Prostate gland (tissue), 2 donors: ENCODE data around the gene ISOC2. TPM values are rescaled to one million over a fixed set of nuclear protein-coding genes. Genes with fewer than 3 reads are reported as not detected.

Experiments used
- DNase-seq: peaks from one replicate; pipeline ENCODE4 v3.0.0-alpha.2; 2019; ENCODE audit warnings: low spot score
- H3K27ac ChIP-seq, 2 donors: fragments of 200-600 bp; sonication (generic); 2 replicates each; pipeline ENCODE4 v1.5.1; 2017 to 2019
- H3K27me3 ChIP-seq: fragments of 200-600 bp; sonication (generic); replicated peaks from 2 replicates; pipeline ENCODE4 v1.5.1; 2019; ENCODE audit not compliant: insufficient read depth
- H3K36me3 ChIP-seq, 2 donors: fragments of 200-600 bp; sonication (generic); 1 replicate in 1 of 2; 2 replicates in 1 of 2; pipeline versions ENCODE4 v1.5.1 to v1.8.1; 2017 to 2019
- H3K4me1 ChIP-seq: fragments of 200-600 bp; sonication (generic); replicated peaks from 2 replicates; pipeline ENCODE4 v1.5.1; 2019
- H3K4me3 ChIP-seq, 2 donors: fragments of 200-600 bp; sonication (generic); 2 replicates each; pipeline ENCODE4 v1.5.1; 2017 to 2019
- H3K9me3 ChIP-seq: fragments of 200-600 bp; sonication (generic); 2 replicates; pipeline ENCODE4 v1.5.1; 2017
- POLR2A ChIP-seq: fragments of 450-650 bp; IDR thresholded peaks from one replicate; pipeline ENCODE4 v1.6.1; 2016; ENCODE audit warnings: antibody characterized with exemption, mild to moderate bottlenecking
- POLR2AphosphoS5 ChIP-seq: sonication (generic); formaldehyde crosslinking; IDR thresholded peaks from one replicate; pipeline ENCODE4 v1.6.1; 2017; ENCODE audit warnings: antibody characterized with exemption
- WGBS: methylation state at CpG from one replicate; pipeline ENCODE4 v1.1.5; 2018; 5-methylcytosine and 5-hydroxymethylcytosine counted together
- intact Hi-C: fragments of 100-400 bp; cut with DNase I; formaldehyde crosslinking; loops from one replicate; pipeline ENCODE4 v1.14.2; 2022
- total RNA-seq, 2 donors: library from RNA; depleted of rRNA; stranded (reverse); fragments of >200 nt; gene quantifications; one replicate each; pipeline ENCODE4 v1.1.0, GENCODE V29; 2016
- TF ChIP-seq, protein P1 (sequence below), 4 experiments: fragments of 200-600 bp in 2 of 4; fragments of 450-650 bp in 2 of 4; sonication (generic) in 2 of 4; IDR thresholded peaks; 1 replicate in 3 of 4; 2 replicates in 1 of 4; pipeline ENCODE4 v1.5.1; 2016 to 2019; ENCODE audit warnings: antibody characterized with exemption in 4 of 4, mild to moderate bottlenecking in 2 of 4, moderate library complexity in 2 of 4

ISOC2 gene
- total RNA-seq, 2 donors from 2014 or later, result 85.1 to 117 TPM

DNA sequence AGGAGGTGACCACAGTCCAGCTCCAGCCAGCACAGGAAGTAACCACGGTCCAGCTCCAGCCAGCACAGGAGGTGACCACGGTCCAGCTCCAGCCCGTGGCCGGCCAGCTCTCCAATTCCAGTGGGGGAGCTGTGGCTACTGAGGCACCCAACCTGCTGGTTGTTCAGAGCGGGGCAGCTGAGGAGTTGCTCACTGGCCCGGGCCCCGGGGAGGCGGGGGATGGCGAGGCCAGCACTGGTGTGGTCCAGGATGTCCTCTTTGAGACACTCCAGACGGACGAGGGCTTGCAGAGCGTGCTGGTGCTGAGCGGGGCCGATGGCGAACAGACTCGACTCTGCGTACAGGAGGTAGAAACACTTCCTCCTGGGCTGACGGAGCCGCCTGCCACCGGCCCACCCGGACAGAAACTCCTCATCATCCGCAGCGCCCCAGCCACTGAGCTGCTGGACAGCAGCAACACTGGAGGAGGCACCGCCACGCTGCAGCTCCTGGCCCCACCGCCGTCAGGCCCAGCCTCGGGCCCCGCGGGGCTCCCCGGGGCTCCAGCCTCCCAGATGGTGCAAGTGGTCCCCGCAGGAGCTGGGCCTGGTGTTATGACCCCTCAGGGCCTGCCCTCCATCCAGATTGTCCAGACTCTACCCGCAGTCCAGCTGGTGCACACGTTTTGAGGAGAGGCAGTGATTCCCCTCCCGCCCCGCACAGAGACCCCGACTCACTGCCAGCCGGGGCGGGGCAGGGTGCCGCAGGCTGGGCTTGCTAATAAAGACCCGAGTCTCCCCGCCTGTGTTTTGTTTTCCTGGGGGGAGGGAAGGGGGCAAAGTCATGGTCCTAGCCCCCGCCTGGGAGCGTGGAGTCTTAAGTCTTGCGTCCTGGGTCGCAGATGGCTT, 22.5 kb upstream of the ISOC2 start:
- 77% methylated on average over 46 of the region's 46 CpGs for WGBS
- Histone ChIP-seq H3K4me3 (peak overlapping the region in 1 of 2 donors; percentile 57), H3K4me1 (peaks cover 4% of the 10 kb centered on the region), H3K27ac (peak overlapping the region in 1 of 2 donors; percentile 80), H3K27me3 (no peaks in the 10 kb centered on the region), H3K9me3 (no peaks in the 10 kb centered on the region), H3K36me3 (peaks cover 0 to 5% of the 10 kb centered on the region in 2 donors)
- DNase-seq, result no peak
- intact Hi-C loops, result no loop called here
- TF ChIP-seq POLR2AphosphoS5 (no peak), POLR2A (no peak)
- TF ChIP-seq, protein P1, sequence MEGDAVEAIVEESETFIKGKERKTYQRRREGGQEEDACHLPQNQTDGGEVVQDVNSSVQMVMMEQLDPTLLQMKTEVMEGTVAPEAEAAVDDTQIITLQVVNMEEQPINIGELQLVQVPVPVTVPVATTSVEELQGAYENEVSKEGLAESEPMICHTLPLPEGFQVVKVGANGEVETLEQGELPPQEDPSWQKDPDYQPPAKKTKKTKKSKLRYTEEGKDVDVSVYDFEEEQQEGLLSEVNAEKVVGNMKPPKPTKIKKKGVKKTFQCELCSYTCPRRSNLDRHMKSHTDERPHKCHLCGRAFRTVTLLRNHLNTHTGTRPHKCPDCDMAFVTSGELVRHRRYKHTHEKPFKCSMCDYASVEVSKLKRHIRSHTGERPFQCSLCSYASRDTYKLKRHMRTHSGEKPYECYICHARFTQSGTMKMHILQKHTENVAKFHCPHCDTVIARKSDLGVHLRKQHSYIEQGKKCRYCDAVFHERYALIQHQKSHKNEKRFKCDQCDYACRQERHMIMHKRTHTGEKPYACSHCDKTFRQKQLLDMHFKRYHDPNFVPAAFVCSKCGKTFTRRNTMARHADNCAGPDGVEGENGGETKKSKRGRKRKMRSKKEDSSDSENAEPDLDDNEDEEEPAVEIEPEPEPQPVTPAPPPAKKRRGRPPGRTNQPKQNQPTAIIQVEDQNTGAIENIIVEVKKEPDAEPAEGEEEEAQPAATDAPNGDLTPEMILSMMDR (IDR thresholded peaks at IDR 0.05), result no peak

DNA sequence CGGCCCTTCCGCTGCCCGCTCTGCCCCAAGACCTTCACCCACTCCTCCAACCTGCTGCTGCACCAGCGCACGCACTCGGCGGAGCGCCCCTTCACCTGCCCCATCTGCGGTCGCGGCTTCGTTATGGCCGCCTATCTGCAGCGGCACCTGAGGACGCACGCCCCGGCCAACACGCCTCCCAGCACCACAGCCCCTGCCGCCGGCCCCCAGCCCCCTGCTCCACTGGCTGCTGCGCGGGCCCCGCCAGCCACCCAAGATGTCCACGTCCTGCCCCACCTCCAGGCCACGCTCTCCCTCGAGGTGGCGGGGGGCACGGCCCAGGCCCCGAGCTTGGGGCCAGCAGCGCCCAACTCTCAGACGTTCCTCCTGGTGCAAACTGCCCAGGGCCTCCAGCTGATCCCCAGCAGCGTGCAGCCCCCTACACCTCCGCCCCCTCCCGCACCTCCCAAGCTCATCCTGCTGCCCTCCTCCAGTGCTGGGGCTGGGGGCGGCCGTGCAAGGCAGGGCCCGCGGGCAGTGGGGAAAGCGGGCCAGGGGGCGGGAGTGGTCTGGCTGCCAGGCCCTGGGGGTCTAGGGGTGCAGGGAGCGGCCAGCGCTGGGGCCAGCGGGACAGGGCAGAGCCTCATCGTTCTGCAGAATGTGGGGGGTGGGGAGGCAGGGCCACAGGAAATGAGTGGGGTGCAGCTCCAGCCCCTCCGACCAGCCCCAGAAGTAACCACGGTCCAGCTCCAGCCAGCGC, 21.7 kb upstream of the ISOC2 start:
- Histone ChIP-seq H3K4me3 (no peak overlapping the region), H3K27ac (no peak overlapping the region), H3K9me3 (no peaks in the 10 kb centered on the region), H3K4me1 (peaks cover 4% of the 10 kb centered on the region), H3K27me3 (no peaks in the 10 kb centered on the region), H3K36me3 (peaks cover 0 to 5% of the 10 kb centered on the region in 2 donors)
- WGBS, result 91% methylated on average over 47 of the region's 47 CpGs
- intact Hi-C loops, result no loop called here
- TF ChIP-seq, protein P1 (IDR thresholded peaks at IDR 0.05), result no peak
- TF ChIP-seq POLR2A, result no peak
- TF ChIP-seq POLR2AphosphoS5, result no peak
- no peak for DNase-seq

DNA sequence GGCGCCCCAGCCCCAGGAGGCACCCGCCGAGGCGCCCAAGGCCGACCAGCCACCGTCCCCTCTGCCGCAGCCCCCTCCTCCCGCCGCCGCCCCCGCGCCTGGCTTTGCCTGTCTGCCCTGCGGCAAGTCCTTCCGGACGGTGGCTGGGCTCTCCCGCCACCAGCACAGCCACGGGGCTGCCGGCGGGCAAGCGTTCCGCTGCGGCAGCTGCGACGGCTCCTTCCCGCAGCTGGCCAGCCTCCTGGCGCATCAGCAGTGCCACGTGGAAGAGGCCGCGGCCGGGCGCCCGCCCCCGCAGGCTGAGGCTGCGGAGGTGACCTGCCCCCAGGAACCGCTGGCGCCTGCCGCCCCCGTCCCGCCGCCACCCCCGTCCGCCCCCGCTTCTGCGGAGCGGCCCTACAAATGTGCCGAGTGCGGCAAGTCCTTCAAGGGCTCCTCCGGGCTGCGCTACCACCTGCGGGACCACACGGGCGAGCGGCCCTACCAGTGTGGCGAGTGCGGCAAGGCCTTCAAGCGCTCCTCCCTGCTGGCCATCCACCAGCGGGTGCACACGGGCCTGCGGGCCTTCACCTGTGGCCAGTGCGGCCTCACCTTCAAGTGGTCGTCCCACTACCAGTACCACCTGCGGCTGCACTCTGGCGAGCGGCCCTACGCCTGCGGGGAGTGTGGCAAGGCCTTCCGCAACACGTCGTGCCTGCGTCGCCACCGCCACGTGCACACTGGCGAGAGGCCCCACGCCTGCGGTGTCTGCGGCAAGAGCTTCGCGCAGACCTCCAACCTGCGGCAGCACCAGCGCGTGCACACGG, 20.9 kb upstream of the ISOC2 start:
- Histone ChIP-seq H3K4me3 (no peak overlapping the region), H3K36me3 (peaks cover 0 to 5% of the 10 kb centered on the region in 2 donors), H3K4me1 (peaks cover 4% of the 10 kb centered on the region), H3K9me3 (no peaks in the 10 kb centered on the region), H3K27ac (no peak overlapping the region), H3K27me3 (no peaks in the 10 kb centered on the region)
- TF ChIP-seq POLR2A (no peak), POLR2AphosphoS5 (no peak)
- TF ChIP-seq, protein P1 (IDR thresholded peaks at IDR 0.05), result no peak
- intact Hi-C loops, result no loop called here
- DNase-seq, result no peak
- WGBS, result 91% methylated on average over 50 of the region's 83 CpGs

DNA sequence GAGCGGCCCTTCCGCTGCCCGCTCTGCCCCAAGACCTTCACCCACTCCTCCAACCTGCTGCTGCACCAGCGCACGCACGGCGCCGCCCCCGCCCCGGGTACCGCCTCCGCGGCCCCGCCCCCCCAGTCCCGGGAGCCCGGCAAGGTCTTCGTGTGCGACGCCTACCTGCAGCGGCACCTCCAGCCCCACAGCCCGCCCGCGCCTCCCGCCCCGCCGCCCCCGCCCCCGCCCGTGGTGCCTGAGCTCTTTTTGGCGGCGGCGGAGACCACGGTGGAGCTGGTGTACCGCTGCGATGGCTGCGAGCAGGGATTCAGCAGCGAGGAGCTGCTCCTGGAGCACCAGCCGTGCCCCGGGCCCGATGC, 20.3 kb upstream of the ISOC2 start:
- intact Hi-C loops, result no loop called here
- H3K4me3 ChIP-seq, result no peak overlapping the region
- peaks cover 4% of the 10 kb centered on the region for H3K4me1 ChIP-seq
- WGBS, result 71% methylated on average over 30 of the region's 40 CpGs
- H3K9me3 ChIP-seq, result no peaks in the 10 kb centered on the region
- TF ChIP-seq POLR2A (no peak), POLR2AphosphoS5 (no peak)
- TF ChIP-seq, protein P1 (IDR thresholded peaks at IDR 0.05), result no peak
- no peaks in the 10 kb centered on the region for H3K27me3 ChIP-seq
- H3K27ac ChIP-seq, result no peak overlapping the region
- peaks cover 0 to 5% of the 10 kb centered on the region in 2 donors for H3K36me3 ChIP-seq
- no peak for DNase-seq
